ENCODE results near the gene SPECC1L.

SPECC1L gene

DNA sequence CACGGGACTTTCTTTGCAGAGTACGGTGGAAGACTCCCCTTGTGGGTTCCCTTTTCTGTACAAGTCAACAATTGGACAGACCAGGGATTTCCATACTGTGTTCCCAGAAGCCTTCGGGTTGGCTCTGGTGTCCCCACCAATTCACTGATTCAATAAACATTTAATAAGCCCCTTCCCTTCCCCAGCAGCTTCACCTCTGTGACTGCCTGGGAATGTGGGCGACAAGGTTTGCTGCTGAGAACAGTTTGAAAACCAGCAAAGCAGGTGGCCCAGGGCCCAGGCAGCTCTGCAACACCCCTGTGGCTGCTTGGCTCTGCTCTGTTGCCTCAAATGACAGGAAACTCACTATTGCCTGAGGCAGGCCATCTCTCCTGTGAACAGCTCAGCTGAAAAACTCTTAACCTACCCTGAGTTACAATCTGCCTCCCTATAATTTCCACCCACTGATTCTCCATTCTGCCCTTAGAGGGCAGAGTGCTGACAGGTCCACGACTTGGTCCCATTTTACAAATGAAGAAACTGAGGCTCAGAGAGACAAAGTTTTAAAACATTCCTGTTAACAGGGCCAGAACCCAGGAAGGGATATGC is 167.2 kb downstream of the SPECC1L start:
- in situ Hi-C loops (cut with HindIII; ENCODE audit: low sequenced_read_pairs): no loop called here
- no peak overlapping the region for H3K4me3 ChIP-seq (ENCODE audit: low read depth, low read length)
- TF ChIP-seq, protein P1, sequence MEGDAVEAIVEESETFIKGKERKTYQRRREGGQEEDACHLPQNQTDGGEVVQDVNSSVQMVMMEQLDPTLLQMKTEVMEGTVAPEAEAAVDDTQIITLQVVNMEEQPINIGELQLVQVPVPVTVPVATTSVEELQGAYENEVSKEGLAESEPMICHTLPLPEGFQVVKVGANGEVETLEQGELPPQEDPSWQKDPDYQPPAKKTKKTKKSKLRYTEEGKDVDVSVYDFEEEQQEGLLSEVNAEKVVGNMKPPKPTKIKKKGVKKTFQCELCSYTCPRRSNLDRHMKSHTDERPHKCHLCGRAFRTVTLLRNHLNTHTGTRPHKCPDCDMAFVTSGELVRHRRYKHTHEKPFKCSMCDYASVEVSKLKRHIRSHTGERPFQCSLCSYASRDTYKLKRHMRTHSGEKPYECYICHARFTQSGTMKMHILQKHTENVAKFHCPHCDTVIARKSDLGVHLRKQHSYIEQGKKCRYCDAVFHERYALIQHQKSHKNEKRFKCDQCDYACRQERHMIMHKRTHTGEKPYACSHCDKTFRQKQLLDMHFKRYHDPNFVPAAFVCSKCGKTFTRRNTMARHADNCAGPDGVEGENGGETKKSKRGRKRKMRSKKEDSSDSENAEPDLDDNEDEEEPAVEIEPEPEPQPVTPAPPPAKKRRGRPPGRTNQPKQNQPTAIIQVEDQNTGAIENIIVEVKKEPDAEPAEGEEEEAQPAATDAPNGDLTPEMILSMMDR (IDR thresholded peaks at IDR 0.05; ENCODE audit: low read depth, low read length): no peak
- no peak for DNase-seq (ENCODE audit: low read depth, low spot score)

DNA sequence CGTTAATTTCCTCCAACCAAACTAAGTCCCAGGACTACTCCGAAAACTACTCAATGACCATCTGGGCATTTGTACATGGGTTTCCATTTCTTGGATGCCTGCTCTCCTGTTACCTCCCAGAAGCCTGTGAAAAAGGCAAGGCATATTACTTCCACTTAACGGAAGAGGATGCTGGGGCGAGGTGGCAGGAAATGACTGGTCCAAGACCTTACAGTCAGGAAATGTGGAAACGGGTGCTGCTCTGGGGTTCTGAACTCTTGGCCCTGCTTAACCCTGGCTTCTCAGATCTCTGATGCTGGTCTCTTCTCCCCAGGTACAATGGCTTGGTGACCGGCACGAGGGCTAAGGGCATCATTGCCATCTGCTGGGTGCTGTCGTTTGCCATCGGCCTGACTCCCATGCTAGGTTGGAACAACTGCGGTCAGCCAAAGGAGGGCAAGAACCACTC is 169.7 kb downstream of the SPECC1L start:
- in situ Hi-C loops (cut with HindIII; ENCODE audit: low sequenced_read_pairs): no loop called here
- no peak overlapping the region for H3K4me3 ChIP-seq (ENCODE audit: low read depth, low read length)
- no peak for DNase-seq (ENCODE audit: low read depth, low spot score)
- TF ChIP-seq, protein P1 (IDR thresholded peaks at IDR 0.05; ENCODE audit: low read depth, low read length): no peak

DNA sequence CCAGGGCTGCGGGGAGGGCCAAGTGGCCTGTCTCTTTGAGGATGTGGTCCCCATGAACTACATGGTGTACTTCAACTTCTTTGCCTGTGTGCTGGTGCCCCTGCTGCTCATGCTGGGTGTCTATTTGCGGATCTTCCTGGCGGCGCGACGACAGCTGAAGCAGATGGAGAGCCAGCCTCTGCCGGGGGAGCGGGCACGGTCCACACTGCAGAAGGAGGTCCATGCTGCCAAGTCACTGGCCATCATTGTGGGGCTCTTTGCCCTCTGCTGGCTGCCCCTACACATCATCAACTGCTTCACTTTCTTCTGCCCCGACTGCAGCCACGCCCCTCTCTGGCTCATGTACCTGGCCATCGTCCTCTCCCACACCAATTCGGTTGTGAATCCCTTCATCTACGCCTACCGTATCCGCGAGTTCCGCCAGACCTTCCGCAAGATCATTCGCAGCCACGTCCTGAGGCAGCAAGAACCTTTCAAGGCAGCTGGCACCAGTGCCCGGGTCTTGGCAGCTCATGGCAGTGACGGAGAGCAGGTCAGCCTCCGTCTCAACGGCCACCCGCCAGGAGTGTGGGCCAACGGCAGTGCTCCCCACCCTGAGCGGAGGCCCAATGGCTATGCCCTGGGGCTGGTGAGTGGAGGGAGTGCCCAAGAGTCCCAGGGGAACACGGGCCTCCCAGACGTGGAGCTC is 170.2 kb downstream of the SPECC1L start:
- TF ChIP-seq, protein P1 (IDR thresholded peaks at IDR 0.05; ENCODE audit: low read depth, low read length): no peak
- in situ Hi-C loops (cut with HindIII; ENCODE audit: low sequenced_read_pairs): no loop called here
- no peak for DNase-seq (ENCODE audit: low read depth, low spot score)
- H3K4me3 ChIP-seq (ENCODE audit: low read depth, low read length): no peak overlapping the region

DNA sequence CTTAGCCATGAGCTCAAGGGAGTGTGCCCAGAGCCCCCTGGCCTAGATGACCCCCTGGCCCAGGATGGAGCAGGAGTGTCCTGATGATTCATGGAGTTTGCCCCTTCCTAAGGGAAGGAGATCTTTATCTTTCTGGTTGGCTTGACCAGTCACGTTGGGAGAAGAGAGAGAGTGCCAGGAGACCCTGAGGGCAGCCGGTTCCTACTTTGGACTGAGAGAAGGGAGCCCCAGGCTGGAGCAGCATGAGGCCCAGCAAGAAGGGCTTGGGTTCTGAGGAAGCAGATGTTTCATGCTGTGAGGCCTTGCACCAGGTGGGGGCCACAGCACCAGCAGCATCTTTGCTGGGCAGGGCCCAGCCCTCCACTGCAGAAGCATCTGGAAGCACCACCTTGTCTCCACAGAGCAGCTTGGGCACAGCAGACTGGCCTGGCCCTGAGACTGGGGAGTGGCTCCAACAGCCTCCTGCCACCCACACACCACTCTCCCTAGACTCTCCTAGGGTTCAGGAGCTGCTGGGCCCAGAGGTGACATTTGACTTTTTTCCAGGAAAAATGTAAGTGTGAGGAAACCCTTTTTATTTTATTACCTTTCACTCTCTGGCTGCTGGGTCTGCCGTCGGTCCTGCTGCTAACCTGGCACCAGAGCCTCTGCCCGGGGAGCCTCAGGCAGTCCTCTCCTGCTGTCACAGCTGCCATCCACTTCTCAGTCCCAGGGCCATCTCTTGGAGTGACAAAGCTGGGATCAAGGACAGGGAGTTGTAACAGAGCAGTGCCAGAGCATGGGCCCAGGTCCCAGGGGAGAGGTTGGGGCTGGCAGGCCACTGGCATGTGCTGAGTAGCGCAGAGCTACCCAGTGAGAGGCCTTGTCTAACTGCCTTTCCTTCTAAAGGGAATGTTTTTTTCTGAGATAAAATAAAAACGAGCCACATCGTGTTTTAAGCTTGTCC is 171.0 kb downstream of the SPECC1L start:
- no peak for DNase-seq (ENCODE audit: low read depth, low spot score)
- TF ChIP-seq, protein P1 (IDR thresholded peaks at IDR 0.05; ENCODE audit: low read depth, low read length): no peak
- in situ Hi-C loops (cut with HindIII; ENCODE audit: low sequenced_read_pairs): no loop called here
- no peak overlapping the region for H3K4me3 ChIP-seq (ENCODE audit: low read depth, low read length)

DNA sequence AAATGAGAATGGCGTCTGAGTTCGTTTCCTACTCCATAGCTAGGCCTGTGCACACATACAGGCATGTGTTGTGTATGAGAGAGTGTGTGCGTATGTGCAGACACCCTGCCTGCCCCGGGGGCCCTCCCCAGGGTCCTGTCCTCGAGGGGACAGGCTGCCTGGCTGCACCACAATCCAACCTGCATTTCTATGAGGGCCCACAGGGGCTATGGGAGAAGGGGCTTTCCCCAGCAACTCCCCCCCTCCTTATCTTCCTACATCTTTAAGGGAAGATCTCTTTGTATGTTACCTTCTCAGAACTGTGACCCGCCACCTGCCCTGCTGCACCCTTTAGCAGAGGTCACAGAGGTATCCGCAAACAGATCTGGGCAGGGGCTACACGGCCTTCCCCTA is 171.7 kb downstream of the SPECC1L start:
- H3K4me3 ChIP-seq (ENCODE audit: low read depth, low read length): no peak overlapping the region
- in situ Hi-C loops (cut with HindIII; ENCODE audit: low sequenced_read_pairs): no loop called here
- no peak for DNase-seq (ENCODE audit: low read depth, low spot score)
- TF ChIP-seq, protein P1 (IDR thresholded peaks at IDR 0.05; ENCODE audit: low read depth, low read length): no peak

DNA sequence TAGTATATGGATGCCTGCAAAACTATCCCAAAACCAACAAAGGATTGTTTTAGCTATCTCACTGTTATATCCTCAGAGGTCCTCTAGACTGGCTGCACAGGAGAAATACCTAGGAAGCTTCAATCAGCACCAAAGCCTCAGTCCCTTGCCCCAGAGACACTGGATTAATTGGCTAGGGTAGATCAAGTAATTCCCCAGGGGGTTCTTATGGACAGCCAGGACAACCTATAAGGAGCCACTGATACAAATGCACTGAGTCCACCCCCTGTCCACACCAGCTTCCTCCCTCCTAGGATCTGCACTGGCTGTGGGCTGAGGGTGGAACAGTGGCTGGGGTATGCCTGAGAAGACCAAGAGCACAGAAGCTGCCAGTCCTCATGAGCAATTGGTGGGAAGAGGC is 173.0 kb downstream of the SPECC1L start:
- H3K4me3 ChIP-seq (ENCODE audit: low read depth, low read length): no peak overlapping the region
- no peak for DNase-seq (ENCODE audit: low read depth, low spot score)
- in situ Hi-C loops (cut with HindIII; ENCODE audit: low sequenced_read_pairs): no loop called here
- TF ChIP-seq, protein P1 (IDR thresholded peaks at IDR 0.05; ENCODE audit: low read depth, low read length): no peak

Measured in astrocyte of the spinal cord (primary cell).